CD1c-positive myeloid dendritic cell (primary cell): ENCODE data around the gene ACOXL.
A peak's percentile ranks its signal among the peaks of the same experiment; 100 is the strongest.

Source experiments
- DNase-seq: peaks from one replicate; pipeline ENCODE4 v3.0.0-alpha.2; 2016; ENCODE audit errors: extremely low spot score

Gene ACOXL

GRCh38 chr2:110828330-110828729 is 96.0 kb downstream of the ACOXL start:
- DNase-seq, result no peak

- DNase-seq, result no peak
Measured at GRCh38 chr2:110829413-110830146, 97.2 kb downstream of the ACOXL start.

- no peak for DNase-seq
Measured at GRCh38 chr2:110832740-110833139, 100.4 kb downstream of the ACOXL start.

GRCh38 chr2:110834134-110834827 is 101.9 kb downstream of the ACOXL start:
- no peak for DNase-seq

GRCh38 chr2:110836671-110837070 is 104.3 kb downstream of the ACOXL start:
- DNase-seq, result no peak

DNA sequence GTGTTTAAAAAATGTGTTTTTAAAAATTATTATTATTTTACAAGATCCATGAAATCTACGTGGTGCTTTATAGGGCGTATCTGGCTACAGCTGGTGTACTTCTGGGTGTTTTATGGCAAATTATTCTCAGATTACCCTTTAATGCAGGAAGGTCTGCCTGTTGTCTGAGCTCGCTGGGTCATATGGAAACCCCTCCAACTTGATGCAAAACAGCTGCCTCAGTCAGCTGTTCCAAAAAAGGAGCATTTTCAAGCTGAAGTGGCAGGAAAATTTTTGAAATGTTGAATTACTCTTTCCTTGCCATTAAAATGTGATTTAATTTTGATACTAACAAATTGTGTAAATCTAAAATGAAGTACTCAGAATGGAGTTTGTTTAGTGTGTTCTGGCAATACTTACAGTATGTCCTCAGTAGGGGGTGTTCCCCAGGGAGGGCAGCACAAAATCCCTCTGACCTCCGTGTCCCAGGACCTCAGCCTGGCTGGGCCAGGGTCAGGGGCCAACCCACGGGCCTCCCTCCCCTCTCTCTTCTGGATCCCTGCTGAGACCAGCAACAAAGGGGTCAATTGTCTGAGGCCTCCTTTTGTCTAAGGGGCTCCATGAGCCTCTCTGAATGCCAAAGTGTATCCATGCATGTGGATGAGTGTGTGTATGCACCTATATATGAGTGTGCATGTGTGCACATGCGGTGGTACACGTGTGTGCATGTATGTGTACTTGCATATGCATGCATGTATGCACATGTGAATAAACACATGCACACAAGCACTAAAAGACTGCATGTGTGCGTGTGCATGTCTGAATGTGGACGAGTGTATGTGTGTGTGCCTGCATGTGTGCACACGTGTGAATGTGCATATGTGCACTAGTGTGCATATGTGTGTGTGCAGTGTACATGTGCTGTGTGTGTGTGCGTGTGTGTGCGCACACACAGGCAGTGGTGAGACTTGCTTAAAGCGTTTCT is 105.4 kb downstream of the ACOXL start:
- no peak for DNase-seq

DNA sequence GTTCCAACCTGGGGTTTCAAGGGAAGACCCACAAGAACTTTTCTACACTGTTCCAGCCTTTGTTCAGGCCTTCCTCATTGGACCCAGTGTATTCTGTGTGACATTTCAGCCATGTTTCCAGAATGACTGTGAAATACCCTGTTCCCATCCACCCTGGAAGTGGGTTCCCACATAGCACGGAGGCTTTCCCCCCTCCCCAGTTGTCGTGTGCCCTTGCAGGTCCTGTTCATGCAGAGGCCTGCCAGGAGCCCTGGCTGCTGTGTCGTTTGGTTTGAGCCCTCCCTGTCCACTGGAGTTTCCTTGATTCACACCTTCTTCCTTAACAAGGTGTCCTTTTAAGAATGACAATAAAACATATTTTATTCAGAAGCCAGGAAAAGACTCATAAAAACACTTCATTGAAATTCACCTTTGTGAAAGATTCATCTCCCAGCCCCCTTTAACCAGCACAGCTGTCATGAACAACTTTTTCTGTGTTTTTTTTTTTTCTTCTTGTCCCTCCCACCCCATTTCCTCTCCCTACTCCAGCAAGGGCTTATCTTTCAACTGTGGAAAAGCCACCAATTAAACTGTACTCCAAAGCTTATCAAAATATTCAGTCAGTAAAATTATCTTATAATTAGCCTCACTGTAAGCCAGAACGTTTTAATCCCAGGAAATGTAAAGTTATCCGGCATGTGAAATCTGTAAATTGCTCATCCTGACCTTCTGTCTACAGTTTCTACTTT is 106.4 kb downstream of the ACOXL start:
- no peak for DNase-seq

- DNase-seq, result no peak
Measured at GRCh38 chr2:110840508-110840907, 108.1 kb downstream of the ACOXL start.

DNA sequence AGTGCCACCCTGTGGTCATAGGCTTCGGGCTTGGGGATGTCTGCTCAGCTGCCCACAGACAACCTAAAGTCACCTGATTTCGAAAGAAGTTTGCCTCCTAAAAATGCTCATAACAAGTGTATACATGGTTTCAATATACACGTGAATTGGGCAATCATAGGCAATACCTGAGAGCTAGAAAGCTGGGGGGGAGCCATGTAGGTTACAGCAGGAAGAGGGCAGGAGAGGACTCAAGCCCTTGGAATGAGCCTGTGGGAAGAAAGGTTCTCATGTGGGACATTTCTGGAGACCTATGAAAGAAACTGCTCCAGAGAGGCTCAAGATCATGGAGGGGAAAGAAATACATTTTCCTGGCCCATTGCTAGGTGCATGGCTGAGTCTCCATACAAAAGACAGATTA is 109.7 kb downstream of the ACOXL start:
- DNase-seq, result no peak

GRCh38 chr2:110843496-110843895 is 111.1 kb downstream of the ACOXL start:
- no peak for DNase-seq

- DNase-seq, result no peak
Measured at GRCh38 chr2:110843959-110844510, 111.7 kb downstream of the ACOXL start.

- no peak for DNase-seq
Measured at GRCh38 chr2:110847651-110848050, 115.3 kb downstream of the ACOXL start.

DNA sequence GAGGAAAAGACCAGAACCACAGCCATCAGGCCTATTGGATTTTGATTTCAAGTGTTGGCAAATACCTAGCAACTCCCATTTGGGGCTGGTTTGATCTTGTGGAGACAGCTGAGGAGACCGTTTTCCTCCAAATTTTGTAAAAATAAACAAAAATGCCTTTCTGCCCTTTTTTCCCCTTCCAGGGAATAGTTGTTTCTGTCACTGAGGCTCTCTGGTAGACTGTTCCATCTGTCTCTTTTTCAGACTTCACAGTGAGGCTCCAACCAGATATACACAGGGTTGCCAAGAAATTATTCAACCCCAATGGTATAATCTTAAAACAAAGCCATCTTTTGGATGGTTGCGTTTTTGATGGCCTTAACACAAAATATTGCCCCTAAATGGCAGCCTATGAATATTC is 115.7 kb downstream of the ACOXL start:
- DNase-seq, result no peak

DNA sequence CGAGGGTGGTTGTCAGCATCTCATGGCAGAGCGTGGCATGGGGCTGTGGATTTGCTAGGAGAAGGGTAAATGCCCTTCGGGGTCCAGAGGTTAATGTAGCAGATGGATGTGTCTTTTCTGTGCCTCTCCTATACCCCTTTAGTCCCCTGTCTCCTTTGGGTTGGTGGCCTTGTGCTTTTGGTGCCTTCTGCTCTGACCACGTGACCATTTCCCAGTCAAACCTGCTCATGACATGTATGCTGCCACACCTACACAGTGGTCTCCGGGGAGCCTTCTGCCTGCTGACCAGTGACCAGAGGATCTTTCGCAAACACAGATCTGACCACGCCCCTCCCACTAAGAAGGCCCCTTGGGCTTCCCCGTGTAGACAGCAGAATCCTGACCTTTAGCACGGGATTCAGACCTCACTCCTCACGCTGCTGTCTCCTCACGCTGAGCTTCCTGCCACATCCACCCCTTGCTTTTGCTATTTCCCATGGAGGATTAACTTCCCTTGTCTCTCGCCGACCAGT is 116.2 kb downstream of the ACOXL start:
- DNase-seq, result no peak

DNA sequence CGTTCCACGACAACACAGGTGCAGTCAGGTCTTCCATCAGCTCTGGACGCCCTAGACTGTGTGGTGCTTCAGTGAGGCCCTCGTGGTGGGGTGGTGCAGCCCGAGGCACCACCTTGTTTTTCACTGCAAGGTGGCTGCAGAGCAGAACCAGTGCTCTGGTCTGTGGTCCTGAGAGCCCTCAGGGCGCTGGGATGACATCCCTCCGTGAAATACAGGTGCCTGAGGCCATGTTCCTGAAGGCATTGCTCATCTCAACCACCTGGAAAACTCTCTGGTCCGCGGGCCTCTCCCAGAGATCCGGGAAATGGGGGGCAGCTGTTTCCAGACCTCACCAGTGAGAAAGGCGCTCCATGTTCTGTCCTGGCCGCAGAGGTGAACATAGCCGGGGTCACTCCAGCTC is 119.2 kb downstream of the ACOXL start:
- DNase-seq, result no peak

GRCh38 chr2:110852051-110852450 is 119.7 kb downstream of the ACOXL start:
- DNase-seq, result no peak

DNA sequence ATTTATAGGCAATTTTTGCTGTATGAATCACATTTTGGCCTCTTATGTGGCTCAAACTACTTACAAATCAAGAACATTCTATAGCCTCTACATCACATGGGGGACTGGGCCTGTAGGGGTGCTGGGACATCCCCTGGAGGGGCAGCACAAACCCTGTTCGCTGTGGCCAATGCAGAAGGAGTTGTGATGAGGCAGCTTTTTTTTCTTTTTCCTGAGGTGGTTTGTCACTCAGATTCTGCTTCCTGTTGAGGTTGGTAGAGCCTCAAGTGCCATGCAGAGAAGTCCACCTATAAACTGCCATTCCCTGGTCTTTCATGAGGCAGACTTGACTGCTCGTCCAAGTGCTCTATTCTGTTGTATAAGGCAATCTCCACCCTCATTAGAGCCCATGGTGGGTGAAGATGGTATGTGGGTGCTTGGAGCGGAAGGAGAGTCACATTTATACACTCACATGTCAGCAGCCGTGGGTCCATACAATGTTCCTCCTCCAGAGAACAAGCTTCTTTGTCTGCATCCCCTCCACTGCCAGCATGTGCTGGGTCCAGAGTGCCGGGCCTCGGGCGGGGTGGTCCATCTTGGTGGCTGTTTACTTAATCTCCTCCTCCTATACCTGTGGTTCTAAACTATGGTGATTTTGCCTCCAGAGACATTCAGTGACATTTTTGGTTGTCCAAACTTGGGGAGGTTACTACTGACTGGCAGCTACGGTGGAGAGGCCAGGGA is 120.3 kb downstream of the ACOXL start:
- DNase-seq, result no peak

DNA sequence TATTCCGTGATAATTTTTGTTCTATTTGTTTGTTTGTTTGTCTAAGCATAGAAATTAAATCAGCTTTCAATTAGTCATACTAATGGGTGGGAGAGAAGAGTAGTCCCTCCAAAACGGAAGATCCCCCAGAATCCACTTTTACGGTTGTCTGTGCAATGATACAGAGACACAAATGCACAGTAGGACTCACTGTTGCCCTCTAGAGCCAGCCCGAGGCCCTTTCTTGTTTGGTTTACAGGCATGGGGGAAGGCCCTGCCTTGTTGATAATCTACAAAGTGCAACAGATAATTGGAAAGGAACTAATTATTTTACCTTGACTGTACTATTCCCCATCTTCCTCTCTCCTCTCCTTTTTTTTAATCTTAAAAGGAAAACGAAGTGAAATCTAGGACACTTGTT is 121.1 kb downstream of the ACOXL start:
- peak; percentile 35 for DNase-seq

DNA sequence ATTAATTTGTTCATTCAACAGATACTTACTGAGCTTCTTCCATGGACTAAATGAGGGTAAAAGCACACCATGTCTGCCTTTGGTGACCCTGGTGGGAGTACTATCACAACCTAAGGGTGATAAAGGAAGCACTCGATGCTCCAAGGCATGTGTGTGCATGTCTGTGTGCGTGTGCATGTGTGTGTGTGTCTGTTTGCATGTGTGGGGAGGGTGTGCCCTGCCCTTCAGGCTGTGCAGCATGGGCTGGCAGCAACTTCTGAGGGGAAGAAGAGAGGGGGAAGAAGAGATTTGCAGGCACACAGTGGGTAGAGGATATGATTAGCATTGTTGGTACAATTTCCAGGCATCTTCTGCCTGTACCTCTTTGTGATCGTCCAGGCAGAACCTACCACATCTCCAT is 121.6 kb downstream of the ACOXL start:
- no peak for DNase-seq

- no peak for DNase-seq
Measured at GRCh38 chr2:110854355-110855081, 122.1 kb downstream of the ACOXL start.
